ENCODE results near the gene IL36A.

IL36A gene

GRCh38 chr2:113011108-113011507, 5.8 kb downstream of the IL36A start:
- Histone ChIP-seq H2AK5ac (ENCODE audit: low read length, severe bottlenecking) (no peak overlapping the region), H3K27ac (ENCODE audit: low read length, poor library complexity, severe bottlenecking) (no peak overlapping the region), H3K4ac (ENCODE audit: low read depth in 1 of 2, low read length in 2 of 2) (no peak overlapping the region), H3K4me2 (ENCODE audit: low read length, poor library complexity, severe bottlenecking) (no peak overlapping the region), H2AFZ (ENCODE audit: low read depth, low read length) (no peak overlapping the region), H3K27me3 (ENCODE audit: control insufficient read depth in 1 of 2, insufficient read depth in 1 of 2, low read length in 2 of 2) (peaks cover 0 to 9% of the 10 kb centered on the region in 2 experiments), H2BK12ac (ENCODE audit: low read length in 2 of 2) (no peak overlapping the region), H3K4me1 (ENCODE audit: control insufficient read depth, insufficient read depth, low read depth, low read length) (no peaks in the 10 kb centered on the region), H2BK120ac (ENCODE audit: low read depth, low read length) (no peak overlapping the region), H4K8ac (ENCODE audit: low read length) (no peak overlapping the region), H3K18ac (ENCODE audit: low read depth in 1 of 2, low read length in 2 of 2) (no peak overlapping the region), H2BK15ac (ENCODE audit: low read depth, poor library complexity, severe bottlenecking) (no peak overlapping the region), H3K9ac (ENCODE audit: low read length) (no peak overlapping the region), H2BK5ac (ENCODE audit: low read depth, low read length, poor library complexity, severe bottlenecking) (no peak overlapping the region), H3K36me3 (ENCODE audit: control insufficient read depth in 1 of 2, insufficient read depth in 2 of 2, low read depth in 1 of 2, low read length in 2 of 2) (no peaks in the 10 kb centered on the region), H3K4me3 (ENCODE audit: insufficient read depth in 1 of 2, low read depth in 1 of 2, low read length in 2 of 2) (no peak overlapping the region), H3K23ac (ENCODE audit: low read length in 2 of 2) (no peak overlapping the region), H3K14ac (ENCODE audit: low read length in 2 of 2) (no peak overlapping the region), H3K79me1 (replicated peaks; ENCODE audit: low read length, poor library complexity, severe bottlenecking) (no peaks in the 10 kb centered on the region), H4K91ac (ENCODE audit: low read length) (no peak overlapping the region), H3K9me3 (ENCODE audit: control insufficient read depth, low read length) (no peaks in the 10 kb centered on the region)
- no peak for DNase-seq
- WGBS = no CpG with 5 or more reads among the region's 1 CpG

GRCh38 chr2:113012436-113013335, 7.4 kb downstream of the IL36A start:
- Histone ChIP-seq H3K9ac (ENCODE audit: low read length) (no peak overlapping the region), H3K4me1 (ENCODE audit: control insufficient read depth, insufficient read depth, low read depth, low read length) (no peaks in the 10 kb centered on the region), H3K14ac (ENCODE audit: low read length in 2 of 2) (no peak overlapping the region), H3K18ac (ENCODE audit: low read depth in 1 of 2, low read length in 2 of 2) (no peak overlapping the region), H4K91ac (ENCODE audit: low read length) (no peak overlapping the region), H2AFZ (ENCODE audit: low read depth, low read length) (no peak overlapping the region), H2BK12ac (ENCODE audit: low read length in 2 of 2) (no peak overlapping the region), H2BK5ac (ENCODE audit: low read depth, low read length, poor library complexity, severe bottlenecking) (no peak overlapping the region), H4K8ac (ENCODE audit: low read length) (no peak overlapping the region), H3K27me3 (ENCODE audit: control insufficient read depth in 1 of 2, insufficient read depth in 1 of 2, low read length in 2 of 2) (peaks cover 8 to 16% of the 10 kb centered on the region in 2 experiments), H2AK5ac (ENCODE audit: low read length, severe bottlenecking) (no peak overlapping the region), H2BK15ac (ENCODE audit: low read depth, poor library complexity, severe bottlenecking) (no peak overlapping the region), H3K9me3 (ENCODE audit: control insufficient read depth, low read length) (no peaks in the 10 kb centered on the region), H3K4me2 (ENCODE audit: low read length, poor library complexity, severe bottlenecking) (no peak overlapping the region), H3K4me3 (ENCODE audit: insufficient read depth in 1 of 2, low read depth in 1 of 2, low read length in 2 of 2) (no peak overlapping the region), H3K4ac (ENCODE audit: low read depth in 1 of 2, low read length in 2 of 2) (no peak overlapping the region), H3K27ac (ENCODE audit: low read length, poor library complexity, severe bottlenecking) (no peak overlapping the region), H3K36me3 (ENCODE audit: control insufficient read depth in 1 of 2, insufficient read depth in 2 of 2, low read depth in 1 of 2, low read length in 2 of 2) (no peaks in the 10 kb centered on the region), H2BK120ac (ENCODE audit: low read depth, low read length) (no peak overlapping the region), H3K79me1 (replicated peaks; ENCODE audit: low read length, poor library complexity, severe bottlenecking) (no peaks in the 10 kb centered on the region), H3K23ac (ENCODE audit: low read length in 2 of 2) (no peak overlapping the region)
- WGBS = 64% methylated on average over 6 of the region's 8 CpGs
- DNase-seq = no peak

GRCh38 chr2:113013336-113013661, 8.0 kb downstream of the IL36A start:
- Histone ChIP-seq H3K4me3 (ENCODE audit: insufficient read depth in 1 of 2, low read depth in 1 of 2, low read length in 2 of 2) (no peak overlapping the region), H3K4ac (ENCODE audit: low read depth in 1 of 2, low read length in 2 of 2) (no peak overlapping the region), H3K36me3 (ENCODE audit: control insufficient read depth in 1 of 2, insufficient read depth in 2 of 2, low read depth in 1 of 2, low read length in 2 of 2) (no peaks in the 10 kb centered on the region), H3K9ac (ENCODE audit: low read length) (no peak overlapping the region), H3K79me1 (replicated peaks; ENCODE audit: low read length, poor library complexity, severe bottlenecking) (no peaks in the 10 kb centered on the region), H3K23ac (ENCODE audit: low read length in 2 of 2) (no peak overlapping the region), H3K27me3 (ENCODE audit: control insufficient read depth in 1 of 2, insufficient read depth in 1 of 2, low read length in 2 of 2) (peaks cover 15 to 16% of the 10 kb centered on the region in 2 experiments), H2BK15ac (ENCODE audit: low read depth, poor library complexity, severe bottlenecking) (no peak overlapping the region), H2AFZ (ENCODE audit: low read depth, low read length) (no peak overlapping the region), H3K14ac (ENCODE audit: low read length in 2 of 2) (no peak overlapping the region), H4K8ac (ENCODE audit: low read length) (no peak overlapping the region), H2BK120ac (ENCODE audit: low read depth, low read length) (no peak overlapping the region), H3K18ac (ENCODE audit: low read depth in 1 of 2, low read length in 2 of 2) (no peak overlapping the region), H2BK12ac (ENCODE audit: low read length in 2 of 2) (no peak overlapping the region), H3K9me3 (ENCODE audit: control insufficient read depth, low read length) (no peaks in the 10 kb centered on the region), H3K4me2 (ENCODE audit: low read length, poor library complexity, severe bottlenecking) (no peak overlapping the region), H3K27ac (ENCODE audit: low read length, poor library complexity, severe bottlenecking) (no peak overlapping the region), H2AK5ac (ENCODE audit: low read length, severe bottlenecking) (no peak overlapping the region), H2BK5ac (ENCODE audit: low read depth, low read length, poor library complexity, severe bottlenecking) (no peak overlapping the region), H4K91ac (ENCODE audit: low read length) (no peak overlapping the region), H3K4me1 (ENCODE audit: control insufficient read depth, insufficient read depth, low read depth, low read length) (no peaks in the 10 kb centered on the region)
- no peak for DNase-seq
- WGBS = no CpG with 5 or more reads among the region's 3 CpGs

GRCh38 chr2:113014067-113014466, 8.8 kb downstream of the IL36A start:
- no peaks in the 10 kb centered on the region for H3K79me1 ChIP-seq (replicated peaks; ENCODE audit: low read length, poor library complexity, severe bottlenecking)
- no CpG with 5 or more reads among the region's 2 CpGs for WGBS
- no peak overlapping the region for H3K4me2 ChIP-seq (ENCODE audit: low read length, poor library complexity, severe bottlenecking)
- H3K9me3 ChIP-seq (ENCODE audit: control insufficient read depth, low read length) = no peaks in the 10 kb centered on the region
- H3K9ac ChIP-seq (ENCODE audit: low read length) = no peak overlapping the region
- H2BK15ac ChIP-seq (ENCODE audit: low read depth, poor library complexity, severe bottlenecking) = no peak overlapping the region
- H2AK5ac ChIP-seq (ENCODE audit: low read length, severe bottlenecking) = no peak overlapping the region
- no peak overlapping the region for H2BK120ac ChIP-seq (ENCODE audit: low read depth, low read length)
- no peak overlapping the region for H3K4me3 ChIP-seq (ENCODE audit: insufficient read depth in 1 of 2, low read depth in 1 of 2, low read length in 2 of 2)
- DNase-seq = no peak
- H3K4ac ChIP-seq (ENCODE audit: low read depth in 1 of 2, low read length in 2 of 2) = no peak overlapping the region
- H2BK5ac ChIP-seq (ENCODE audit: low read depth, low read length, poor library complexity, severe bottlenecking) = no peak overlapping the region
- no peak overlapping the region for H3K18ac ChIP-seq (ENCODE audit: low read depth in 1 of 2, low read length in 2 of 2)
- peaks cover 22% of the 10 kb centered on the region in 2 experiments for H3K27me3 ChIP-seq (ENCODE audit: control insufficient read depth in 1 of 2, insufficient read depth in 1 of 2, low read length in 2 of 2)
- H4K8ac ChIP-seq (ENCODE audit: low read length) = no peak overlapping the region
- H4K91ac ChIP-seq (ENCODE audit: low read length) = no peak overlapping the region
- H2AFZ ChIP-seq (ENCODE audit: low read depth, low read length) = no peak overlapping the region
- H3K36me3 ChIP-seq (ENCODE audit: control insufficient read depth in 1 of 2, insufficient read depth in 2 of 2, low read depth in 1 of 2, low read length in 2 of 2) = no peaks in the 10 kb centered on the region
- no peaks in the 10 kb centered on the region for H3K4me1 ChIP-seq (ENCODE audit: control insufficient read depth, insufficient read depth, low read depth, low read length)
- no peak overlapping the region for H3K27ac ChIP-seq (ENCODE audit: low read length, poor library complexity, severe bottlenecking)
- H3K23ac ChIP-seq (ENCODE audit: low read length in 2 of 2) = no peak overlapping the region
- H3K14ac ChIP-seq (ENCODE audit: low read length in 2 of 2) = no peak overlapping the region
- no peak overlapping the region for H2BK12ac ChIP-seq (ENCODE audit: low read length in 2 of 2)
